SW 1271 (cell line): ENCODE measurements around the gene KLHL18.
"Not testable (repeated sequence)": the region's sequence is repeated elsewhere in the genome, so short reads cannot be mapped to it uniquely, and the experiment has no call there.

Experiments used
- DNase-seq, 2 experiments: peaks; one replicate each; lab custom pipeline; 2025; lab: John Stamatoyannopoulos, UW

KLHL18 gene

GRCh38 chr3:47282424-47283192 is at the start of gene KLHL18, which contains the start of gene KIF9:
TSS of gene KLHL18 (plus strand) at chr3:47282944. CDS start at chr3:47282966, 22 bp downstream.
TSS of gene KIF9 (minus strand) at chr3:47282799. CDS start at chr3:47277374, 5,425 bp downstream.
- peak; percentile 65 to 93 for DNase-seq

GRCh38 chr3:47238017-47238416 is 44.7 kb upstream of the KLHL18 start:
- DNase-seq, result no peak

- no peak for DNase-seq
Observed at GRCh38 chr3:47239929-47240328, 42.8 kb upstream of the KLHL18 start.

GRCh38 chr3:47243419-47244147 is 39.2 kb upstream of the KLHL18 start:
- DNase-seq, result no peak

- DNase-seq, result no peak
Observed at GRCh38 chr3:47244531-47245100, 38.1 kb upstream of the KLHL18 start.

GRCh38 chr3:47245271-47245670 is 37.5 kb upstream of the KLHL18 start:
- no peak for DNase-seq

- DNase-seq, result no peak
Observed at GRCh38 chr3:47247131-47248064, 35.3 kb upstream of the KLHL18 start.

- peak in 1 of 2 experiments; percentile 10 for DNase-seq
Observed at GRCh38 chr3:47250309-47251060, 32.3 kb upstream of the KLHL18 start.

- DNase-seq, result not testable (repeated sequence)
Observed at GRCh38 chr3:47251085-47251484, 31.7 kb upstream of the KLHL18 start.

GRCh38 chr3:47251689-47252088 is 31.1 kb upstream of the KLHL18 start:
- no peak for DNase-seq

- not testable (repeated sequence) for DNase-seq
Observed at GRCh38 chr3:47256331-47256730, 26.4 kb upstream of the KLHL18 start.

GRCh38 chr3:47259114-47259513 is 23.6 kb upstream of the KLHL18 start:
- DNase-seq, result no peak

GRCh38 chr3:47260605-47261004 is 22.1 kb upstream of the KLHL18 start:
- no peak for DNase-seq

- no peak for DNase-seq
Observed at GRCh38 chr3:47261301-47261700, 21.4 kb upstream of the KLHL18 start.

GRCh38 chr3:47265008-47265407 is 17.7 kb upstream of the KLHL18 start:
- no peak for DNase-seq

GRCh38 chr3:47265725-47266428 is 16.9 kb upstream of the KLHL18 start:
- no peak for DNase-seq

- peak in 1 of 2 experiments; percentile 14 for DNase-seq
Observed at GRCh38 chr3:47266709-47267489, 15.8 kb upstream of the KLHL18 start.

- no peak for DNase-seq
Observed at GRCh38 chr3:47267490-47267824, 15.3 kb upstream of the KLHL18 start.

- DNase-seq, result no peak
Observed at GRCh38 chr3:47270526-47270925, 12.2 kb upstream of the KLHL18 start.

GRCh38 chr3:47273564-47273963 is 9.2 kb upstream of the KLHL18 start:
- DNase-seq, result no peak
